ENCODE results near the gene LRRC3.
"Not testable (repeated sequence)": the region's sequence is repeated elsewhere in the genome, so short reads cannot be mapped to it uniquely, and the experiment has no call there.

The LRRC3 gene

DNA sequence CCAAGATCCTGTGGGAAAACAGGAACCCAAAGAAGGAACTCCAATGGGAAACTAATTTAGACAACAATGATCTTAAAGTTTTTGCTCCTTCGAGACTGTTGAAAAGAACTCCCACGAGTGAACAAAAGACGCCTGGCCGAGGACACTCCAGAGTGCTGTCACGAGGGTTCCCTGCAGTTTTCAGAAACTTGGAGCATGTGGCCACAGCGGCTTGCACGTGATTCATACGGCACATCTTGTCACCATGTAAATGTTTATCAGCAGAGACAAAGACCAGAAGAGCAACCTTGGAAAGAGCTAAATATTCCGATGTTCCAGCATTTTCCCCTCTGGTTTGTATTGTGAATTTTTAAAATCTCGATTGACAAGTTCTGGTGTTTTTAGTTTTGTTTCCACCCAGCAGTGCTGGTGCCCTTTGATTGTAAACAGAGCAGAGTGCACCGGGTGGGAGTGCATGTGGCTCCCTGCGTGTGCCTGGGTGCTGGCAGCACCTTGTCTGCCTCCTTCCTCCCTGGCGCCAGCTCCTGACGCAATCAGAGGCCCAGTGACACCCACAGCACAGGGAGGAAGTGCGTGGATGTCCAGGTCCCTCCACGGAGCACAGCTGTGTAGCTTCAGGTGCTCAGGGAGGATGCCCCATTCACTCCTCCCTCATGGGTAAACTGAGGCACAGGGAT, 23.0 kb downstream of the LRRC3 start:
- DNase-seq (ENCODE audit: low spot score) (no peak), FAIRE-seq (no peak)

- no peak for FAIRE-seq
- no peak for DNase-seq (ENCODE audit: low spot score)
Observed at GRCh38 chr21:44478801-44479167, 23.5 kb downstream of the LRRC3 start.

DNA sequence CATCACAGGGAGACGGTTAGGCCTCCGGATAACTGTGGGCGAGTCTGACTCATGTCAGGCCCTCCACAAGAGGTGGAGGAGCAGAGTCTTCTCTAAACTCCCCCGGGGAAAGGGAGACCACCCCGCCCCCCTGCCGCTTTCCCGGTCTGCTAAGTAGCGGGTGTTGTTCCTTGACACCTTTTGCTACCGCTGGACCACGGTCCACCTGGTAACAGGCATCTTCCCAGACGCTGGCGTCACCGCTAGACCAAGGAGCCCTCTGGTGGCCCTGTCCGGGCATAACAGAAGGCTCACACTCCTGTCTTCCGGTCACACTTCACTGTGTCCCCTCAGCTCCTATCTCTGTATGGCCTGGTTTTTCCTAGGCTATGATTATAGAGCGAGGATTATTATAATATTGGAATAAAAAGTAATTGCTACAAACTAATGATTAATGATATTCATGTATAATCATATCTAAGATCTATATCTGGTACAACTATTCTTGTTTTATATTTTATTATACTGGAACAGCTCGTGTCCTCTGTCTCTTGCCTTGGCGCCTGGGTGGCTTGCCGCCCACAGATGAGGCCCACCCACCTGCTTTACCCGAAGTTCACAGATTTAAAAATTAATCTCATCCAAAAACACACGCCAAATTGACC, 24.4 kb downstream of the LRRC3 start:
- FAIRE-seq = not testable (repeated sequence)

GRCh38 chr21:44480200-44481053, 25.1 kb downstream of the LRRC3 start:
- FAIRE-seq (no peak), DNase-seq (ENCODE audit: low spot score) (no peak)

More for the DNA sequence above, 24.4 kb downstream of the LRRC3 start:
- DNase-seq (ENCODE audit: low spot score) = not testable (repeated sequence)

GRCh38 chr21:44482581-44483287, 27.4 kb downstream of the LRRC3 start:
- FAIRE-seq (no peak), DNase-seq (ENCODE audit: low spot score) (no peak)

DNA sequence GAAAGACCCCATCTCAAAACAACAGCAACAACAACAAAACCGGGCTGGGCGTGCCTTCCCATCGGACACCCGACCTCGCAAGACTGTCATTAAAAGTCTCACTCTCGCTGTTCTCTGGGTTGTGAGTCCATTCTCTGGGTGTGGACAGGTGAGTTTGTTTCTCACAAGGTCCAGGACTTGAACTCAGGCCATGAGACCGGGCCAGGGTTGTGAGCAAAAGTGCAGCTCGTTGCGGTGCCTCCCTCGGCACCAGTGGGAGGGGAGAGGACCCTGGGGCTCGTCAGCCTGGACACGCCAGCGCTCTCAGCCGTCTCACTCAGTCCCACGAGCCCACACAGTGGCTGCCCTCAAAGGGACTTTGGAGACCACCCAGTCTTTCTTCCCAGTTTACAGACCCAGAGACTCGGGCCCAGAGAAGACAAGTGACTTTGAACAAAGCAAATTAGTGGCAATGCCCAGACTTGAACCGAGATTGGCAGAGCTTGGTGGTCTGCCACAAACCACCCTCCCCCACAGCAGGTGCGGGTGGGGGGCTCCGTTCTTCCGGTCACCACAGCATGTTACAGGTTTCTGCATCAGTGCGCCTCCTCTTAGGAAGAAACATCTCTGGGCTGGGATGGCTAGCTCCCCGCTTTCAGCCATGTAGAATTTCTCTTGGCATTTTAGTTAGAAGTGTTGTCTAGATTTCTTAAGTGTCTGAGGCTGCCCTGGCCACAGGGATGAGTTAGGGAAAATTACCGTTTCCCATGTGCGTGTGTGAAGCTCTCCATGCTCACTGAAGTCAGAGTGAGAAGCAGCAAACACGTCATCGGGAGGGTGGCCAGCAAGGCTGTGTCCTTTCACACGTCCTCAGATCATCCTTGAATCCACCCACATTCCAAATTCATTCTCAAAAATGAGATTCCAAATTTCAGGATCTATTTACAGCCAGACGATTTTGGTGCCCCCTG, 28.3 kb downstream of the LRRC3 start:
- FAIRE-seq = no peak
- DNase-seq (ENCODE audit: low spot score) = no peak

GRCh38 chr21:44484498-44485253, 29.4 kb downstream of the LRRC3 start:
- DNase-seq (ENCODE audit: low spot score) (no peak), FAIRE-seq (no peak)

DNA sequence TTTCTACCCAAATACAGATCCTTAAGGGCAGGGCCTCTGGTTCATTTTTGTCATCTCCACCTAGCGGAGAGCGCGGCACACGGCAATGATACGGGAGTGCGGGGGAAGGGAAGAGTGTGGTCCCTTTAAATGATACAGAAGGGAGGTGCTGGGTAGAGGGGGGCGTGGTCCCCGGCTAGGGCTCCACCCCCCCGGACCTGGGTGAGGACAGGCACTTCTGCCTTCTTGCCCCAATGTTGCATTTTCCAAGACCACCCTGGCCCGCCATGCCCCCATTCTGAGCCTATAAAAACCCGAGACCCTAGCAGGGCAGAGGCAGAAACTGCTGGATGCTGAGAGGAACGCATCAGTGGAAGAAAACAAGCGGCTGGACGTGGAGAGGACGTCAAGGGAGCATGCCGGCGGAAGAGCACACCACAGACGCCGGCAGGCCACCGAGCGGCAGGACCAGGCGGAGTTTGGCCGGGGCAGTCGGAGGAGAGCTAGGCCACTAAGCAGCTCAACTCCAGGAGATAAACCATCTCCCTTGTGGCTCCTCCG, 30.0 kb downstream of the LRRC3 start:
- peak; percentile 82 for FAIRE-seq
- DNase-seq (ENCODE audit: low spot score) = peak; percentile 79

- FAIRE-seq = no peak
- no peak for DNase-seq (ENCODE audit: low spot score)
Observed at GRCh38 chr21:44485796-44486195, 30.5 kb downstream of the LRRC3 start.

- DNase-seq (ENCODE audit: low spot score) = peak; percentile 28
- FAIRE-seq = no peak
Observed at GRCh38 chr21:44486302-44486701, 31.0 kb downstream of the LRRC3 start.

GRCh38 chr21:44487831-44488230, 32.5 kb downstream of the LRRC3 start:
- FAIRE-seq (no peak), DNase-seq (ENCODE audit: low spot score) (peak; percentile 23)

GRCh38 chr21:44489962-44490361, 34.7 kb downstream of the LRRC3 start:
- DNase-seq (ENCODE audit: low spot score) = no peak
- no peak for FAIRE-seq

DNA sequence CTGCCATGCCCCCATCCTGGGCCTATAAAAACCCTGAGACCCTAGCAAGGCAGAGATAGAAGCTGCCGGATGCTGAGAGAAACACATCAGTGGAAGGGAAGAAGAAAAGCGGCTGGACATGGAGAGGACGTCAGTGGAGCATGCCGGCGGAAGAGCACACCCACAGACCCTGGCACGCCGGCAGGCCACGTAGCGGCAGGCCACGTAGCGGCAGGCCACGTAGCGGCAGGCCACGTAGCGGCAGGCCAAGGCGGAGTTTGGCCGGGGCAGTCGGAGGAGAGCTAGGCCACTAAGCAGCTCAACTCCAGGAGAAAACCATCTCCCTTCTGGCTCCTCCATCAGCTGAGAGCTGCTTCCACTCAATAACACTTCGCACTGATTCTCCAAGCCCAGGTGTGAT, 35.1 kb downstream of the LRRC3 start:
- no peak for FAIRE-seq
- DNase-seq (ENCODE audit: low spot score) = no peak

GRCh38 chr21:44490816-44491215, 35.5 kb downstream of the LRRC3 start:
- FAIRE-seq = no peak
- no peak for DNase-seq (ENCODE audit: low spot score)

GRCh38 chr21:44492567-44493385, 37.5 kb downstream of the LRRC3 start:
- FAIRE-seq = no peak
- no peak for DNase-seq (ENCODE audit: low spot score)

DNA sequence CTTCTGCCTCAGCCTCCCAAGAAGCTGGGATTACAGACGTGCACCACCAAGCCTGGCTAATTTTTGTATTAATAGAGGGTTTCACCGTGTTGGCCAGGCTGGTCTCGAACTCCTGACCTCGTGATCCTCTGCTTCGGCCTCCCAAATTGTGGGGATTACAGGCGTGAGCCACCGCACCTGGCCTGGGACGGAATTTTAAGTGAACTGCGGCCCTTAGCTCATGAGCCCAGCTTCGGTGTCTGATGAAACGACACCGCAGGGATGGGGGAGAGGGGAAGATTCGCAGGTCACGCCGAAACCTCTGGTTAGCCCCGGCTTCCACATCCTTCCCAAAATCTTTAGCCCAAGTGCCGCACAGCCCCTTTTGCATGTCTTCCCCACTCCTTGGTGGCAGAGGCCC, 39.1 kb downstream of the LRRC3 start:
- no peak for DNase-seq (ENCODE audit: low spot score)
- FAIRE-seq = no peak

- DNase-seq (ENCODE audit: low spot score) (no peak), FAIRE-seq (no peak)
Observed at GRCh38 chr21:44494956-44495355, 39.6 kb downstream of the LRRC3 start.

Data from urothelium cell line (cell line).